GM19043 (cell line): ENCODE results near the gene RARS2.
"Not testable (repeated sequence)": the region's sequence is repeated elsewhere in the genome, so short reads cannot be mapped to it uniquely, and the experiment has no call there.

Experiments used
- ATAC-seq: cut with Tn5 transposase; IDR thresholded peaks from one replicate; pipeline ENCODE4 v1.9.1; 2021; ENCODE audit warnings: low read depth; ENCODE audit not compliant: unreplicated experiment

Gene RARS2

GRCh38 chr6:87514831-87515230, 75.0 kb downstream of the RARS2 start:
- no peak for ATAC-seq

DNA sequence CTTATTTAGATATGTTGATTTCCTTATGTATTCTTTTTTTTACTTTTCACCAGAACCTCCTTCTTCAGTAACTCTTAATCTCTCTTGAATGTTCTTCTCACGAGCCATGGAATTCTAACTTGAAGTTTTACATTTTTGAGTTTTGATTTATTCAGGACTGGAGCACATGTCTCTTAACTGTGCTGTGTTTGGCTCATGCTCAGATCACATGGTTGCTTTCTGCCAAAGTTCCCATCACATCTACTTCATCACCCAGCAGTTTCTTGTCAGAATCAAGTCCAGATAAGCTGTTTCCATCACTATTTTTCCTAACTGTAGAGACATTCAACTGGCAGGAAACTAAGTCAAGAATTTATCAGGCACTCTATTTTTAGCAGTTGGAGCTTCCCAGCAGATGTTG, 85.3 kb downstream of the RARS2 start:
- no peak for ATAC-seq

DNA sequence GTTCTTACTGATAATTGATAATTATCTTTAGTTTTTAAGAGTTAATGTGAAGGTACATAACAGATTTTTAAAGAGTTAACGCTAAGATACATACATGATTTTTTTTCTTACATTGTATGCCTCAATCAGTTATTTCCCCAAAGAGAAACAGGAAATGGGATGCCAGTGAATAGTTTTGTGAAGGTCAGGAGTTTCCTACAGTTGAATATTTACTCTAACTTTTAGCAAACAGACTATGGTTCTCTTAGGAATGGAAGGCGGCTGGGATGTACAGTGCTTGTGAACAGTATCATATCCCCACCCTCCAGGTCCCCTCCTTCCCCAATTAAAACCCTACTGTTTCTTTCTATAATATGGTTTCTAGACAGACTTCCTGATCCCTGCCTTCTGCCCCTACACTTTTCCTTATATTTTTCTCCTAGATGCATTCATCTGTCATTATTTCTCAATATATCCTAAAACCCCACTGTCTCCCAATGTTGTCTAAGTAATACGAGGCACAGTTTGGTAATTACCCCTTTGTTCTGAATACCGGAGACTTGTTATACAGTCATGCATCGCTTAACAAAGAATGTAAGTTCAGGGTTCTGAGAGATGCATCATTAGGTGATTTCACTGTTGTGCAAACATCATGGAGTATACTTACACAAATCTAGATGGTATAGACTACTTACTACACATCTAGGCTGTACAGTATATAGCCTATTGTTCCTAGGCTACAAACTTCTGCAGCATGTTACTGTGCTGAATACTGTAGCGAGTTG, 87.8 kb downstream of the RARS2 start:
- ATAC-seq = no peak

- no peak for ATAC-seq
Observed at GRCh38 chr6:87498048-87498447, 91.7 kb downstream of the RARS2 start.

DNA sequence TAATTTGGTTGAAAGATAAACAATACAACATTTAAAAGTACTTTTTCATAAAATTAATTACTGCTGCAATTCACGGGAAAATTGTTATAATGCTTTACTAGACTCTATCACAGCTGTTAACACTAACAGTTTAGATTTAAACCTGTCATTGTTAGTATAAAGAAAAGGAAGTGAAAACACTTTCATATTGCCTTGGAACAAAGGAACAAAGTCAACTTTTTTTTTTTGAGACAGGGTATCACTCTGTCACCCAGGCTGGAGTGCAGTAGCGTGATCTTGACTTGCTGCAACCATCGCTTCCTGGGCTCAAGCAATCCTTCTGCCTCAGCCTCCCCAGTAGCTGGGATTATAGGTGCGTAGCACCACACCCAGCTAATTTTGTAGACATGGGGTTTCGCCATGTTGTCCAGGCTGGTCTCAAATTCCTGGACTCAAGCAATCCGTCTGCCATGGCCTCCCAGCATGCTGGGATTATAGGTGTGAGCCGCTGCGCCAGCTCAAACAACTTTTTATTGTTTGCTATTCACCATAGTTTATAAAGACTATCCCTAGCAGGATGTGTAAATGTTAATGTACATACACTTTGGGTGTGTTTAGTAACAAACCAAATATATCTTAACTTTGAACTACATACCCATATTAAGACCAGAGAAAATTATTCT, 94.9 kb downstream of the RARS2 start:
- ATAC-seq = peak; percentile 95

- not testable (repeated sequence) for ATAC-seq
Observed at GRCh38 chr6:87489326-87489725, 100.5 kb downstream of the RARS2 start.

GRCh38 chr6:87487555-87487954, 102.2 kb downstream of the RARS2 start:
- ATAC-seq = no peak

DNA sequence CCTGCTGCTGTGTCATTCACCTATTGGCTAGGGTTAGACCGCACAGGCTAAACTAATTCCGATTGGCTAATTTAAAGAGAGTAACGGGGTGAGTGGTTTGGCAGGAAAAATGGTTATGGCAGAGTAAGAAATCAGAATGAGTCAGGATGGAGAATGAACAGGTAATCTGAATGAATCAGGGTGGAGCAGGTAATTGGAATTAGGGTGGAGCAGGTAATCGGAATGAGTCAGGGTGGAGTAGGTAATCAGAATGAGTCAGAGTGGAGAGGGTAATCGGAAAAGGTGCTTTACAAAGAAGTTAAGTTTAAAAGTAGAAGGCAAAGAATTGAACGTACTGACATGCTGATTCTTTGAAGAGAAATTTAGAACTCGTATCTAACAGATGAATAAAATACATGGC, 105.3 kb downstream of the RARS2 start:
- no peak for ATAC-seq

GRCh38 chr6:87483929-87484328, 105.9 kb downstream of the RARS2 start:
- ATAC-seq = no peak

DNA sequence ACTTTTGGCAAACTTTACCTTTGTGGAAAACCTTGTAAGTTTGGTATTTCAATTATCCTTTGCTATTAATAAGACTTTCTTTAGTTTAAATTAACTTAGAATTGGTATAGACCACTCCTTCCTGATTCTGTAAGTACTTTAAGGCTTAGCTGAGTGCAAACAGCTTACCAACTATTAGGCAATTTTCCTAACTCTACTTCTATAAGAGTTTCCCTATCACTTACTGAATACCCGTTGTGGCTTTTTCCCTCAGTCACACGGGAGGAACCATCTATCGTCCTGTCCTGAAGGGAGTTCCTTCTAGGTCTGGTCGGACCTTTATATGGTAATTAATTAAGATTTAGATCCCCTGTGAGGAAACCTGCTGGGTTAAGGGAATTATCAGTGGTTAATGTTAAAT, 107.4 kb downstream of the RARS2 start:
- ATAC-seq = no peak

- ATAC-seq = no peak
Observed at GRCh38 chr6:87481931-87482330, 107.9 kb downstream of the RARS2 start.

- ATAC-seq = peak; percentile 53
Observed at GRCh38 chr6:87473419-87473903, 116.3 kb downstream of the RARS2 start.

- peak; percentile 93 for ATAC-seq
Observed at GRCh38 chr6:87472525-87473418, 117.0 kb downstream of the RARS2 start, which contains the start of gene SLC35A1. Gene SLC35A1 (plus strand): TSS chr6:87472974. CDS start chr6:87473004, 30 bp downstream.

- no peak for ATAC-seq
Observed at GRCh38 chr6:87465051-87465450, 124.7 kb downstream of the RARS2 start.
